Pancreas (tissue), 10 donors: ENCODE data around the gene SDC4. TPM values are rescaled to one million over a fixed set of nuclear protein-coding genes. Genes with fewer than 3 reads are reported as not detected.
A peak's percentile ranks its signal among the peaks of the same experiment; 100 is the strongest.

Experiments used
- ATAC-seq, 4 donors: fragments of 200-7000 bp; cut with Tn5 transposase; one replicate each; pipeline versions ENCODE4 v1.8.0 to v1.9.1; 2020; ENCODE audit warnings: mild to moderate bottlenecking in 4 of 4, moderate library complexity in 4 of 4
- DNase-seq, 6 donors: peaks; one replicate each; pipeline ENCODE4 v3.0.0-alpha.2; 2020
- FAIRE-seq: peaks from 2 replicates; lab custom pipeline; 2012; peaks lifted over from hg19 to GRCh38; lab: Jason Lieb, UNC
- H3K27ac ChIP-seq, 4 donors: fragments of 200-600 bp; sonication (generic); 1 replicate in 3 of 4; 2 replicates in 1 of 4; pipeline versions ENCODE4 v1.5.0 to v1.8.0; 2020
- H3K27me3 ChIP-seq, 4 donors: fragments of 200-600 bp; one replicate each; pipeline ENCODE4 v1.8.0; 2021
- H3K36me3 ChIP-seq, 3 donors: fragments of 200-600 bp; sonication (generic) in 1 of 3; one replicate each; pipeline versions ENCODE4 v1.5.0 to v1.8.0; 2020 to 2021
- H3K4me1 ChIP-seq, 3 donors: fragments of 200-600 bp; one replicate each; pipeline ENCODE4 v1.8.0; 2021
- H3K4me3 ChIP-seq, 4 donors: fragments of 200-600 bp; sonication (generic) in 2 of 4; one replicate each; pipeline versions ENCODE4 v1.5.0 to v1.8.0; 2020 to 2021
- H3K9me3 ChIP-seq, 4 donors: fragments of 200-600 bp; one replicate each; pipeline ENCODE4 v1.8.0; 2021
- WGBS, 2 donors: extraction: QIAGEN DNeasy Blood & Tissue Kit; methylation state at CpG; one replicate each; pipeline ENCODE4 v1.1.7; 2013; 5-methylcytosine and 5-hydroxymethylcytosine counted together
- intact Hi-C, 3 donors: fragments of 100-400 bp; cut with DNase I; formaldehyde crosslinking; loops; one replicate each; pipeline versions ENCODE4 v1.11.1 to v1.14.2; 2022
- polyA plus RNA-seq, 2 donors: library from polyadenylated mRNA; stranded (reverse); fragments of 200-250 nt; gene quantifications; one replicate each; pipeline ENCODE4 v1.2.3, GENCODE V29; 2013
- total RNA-seq, 6 donors: library from RNA; stranded (reverse); fragmentation: NEBNext Ultra II Directional in 4 of 6; extraction: Animal tissue kit (Norgen Biotek cat#: 25700) in 4 of 6; gene quantifications; one replicate each; pipeline versions ENCODE4 v1.2.1 to v1.2.4, GENCODE V29; 2021 to 2023
- TF ChIP-seq, protein P1 (sequence below), 4 donors: fragments of 200-600 bp; sonication (generic) in 3 of 4; IDR thresholded peaks; one replicate each; pipeline versions ENCODE4 v1.5.0 to v1.8.0; 2021; ENCODE audit warnings: antibody characterized with exemption in 4 of 4
- donor health status: healthy with polysubstance abuse.
- donor health status: DM: no; HTN: no; CAD: no; lungs with moderate emphysema.
- donor health status: DM: no; HTN: no; CAD: no.
- donor health status: control.
- donor health status: control.
- donor health status: Bipolar disorder and iron deficiency.
- donor health status: DM: yes; HTN: yes; CAD: no.
- donor health status: DM: no; HTN: no; CAD: no.
- donor health status: DM: no; HTN: no; CAD: no.
- donor health status: DM: yes; HTN: yes; CAD: no.

SDC4 gene
- total and polyA plus RNA-seq, 8 donors, result 48.2 to 208 (median 55.0) TPM

GRCh38 chr20:45283551-45284057 lies 64.6 kb downstream of the SDC4 start:
- Histone ChIP-seq H3K9me3 (no peaks in the 10 kb centered on the region), H3K36me3 (no peaks in the 10 kb centered on the region), H3K4me3 (no peak overlapping the region), H3K27me3 (no peaks in the 10 kb centered on the region), H3K4me1 (no peaks in the 10 kb centered on the region), H3K27ac (no peak overlapping the region)
- 32 to 55% methylated on average over 4 of the region's 4 CpGs for WGBS, 2 donors
- DNase-seq (no peak), ATAC-seq (no peak), FAIRE-seq (no peak)
- TF ChIP-seq, protein P1, sequence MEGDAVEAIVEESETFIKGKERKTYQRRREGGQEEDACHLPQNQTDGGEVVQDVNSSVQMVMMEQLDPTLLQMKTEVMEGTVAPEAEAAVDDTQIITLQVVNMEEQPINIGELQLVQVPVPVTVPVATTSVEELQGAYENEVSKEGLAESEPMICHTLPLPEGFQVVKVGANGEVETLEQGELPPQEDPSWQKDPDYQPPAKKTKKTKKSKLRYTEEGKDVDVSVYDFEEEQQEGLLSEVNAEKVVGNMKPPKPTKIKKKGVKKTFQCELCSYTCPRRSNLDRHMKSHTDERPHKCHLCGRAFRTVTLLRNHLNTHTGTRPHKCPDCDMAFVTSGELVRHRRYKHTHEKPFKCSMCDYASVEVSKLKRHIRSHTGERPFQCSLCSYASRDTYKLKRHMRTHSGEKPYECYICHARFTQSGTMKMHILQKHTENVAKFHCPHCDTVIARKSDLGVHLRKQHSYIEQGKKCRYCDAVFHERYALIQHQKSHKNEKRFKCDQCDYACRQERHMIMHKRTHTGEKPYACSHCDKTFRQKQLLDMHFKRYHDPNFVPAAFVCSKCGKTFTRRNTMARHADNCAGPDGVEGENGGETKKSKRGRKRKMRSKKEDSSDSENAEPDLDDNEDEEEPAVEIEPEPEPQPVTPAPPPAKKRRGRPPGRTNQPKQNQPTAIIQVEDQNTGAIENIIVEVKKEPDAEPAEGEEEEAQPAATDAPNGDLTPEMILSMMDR (IDR thresholded peaks at IDR 0.05), result no peak
- intact Hi-C loops, result loop anchor here in 1 of 3 donors (10.0 kb wide), 1 partner anchor 159 kb away; the partner anchor contains the start of gene WFDC12

GRCh38 chr20:45282700-45283550 lies 65.3 kb downstream of the SDC4 start:
- DNase-seq (no peak), ATAC-seq (no peak), FAIRE-seq (no peak)
- H3K4me1 ChIP-seq, result no peaks in the 10 kb centered on the region
- H3K36me3 ChIP-seq, result no peaks in the 10 kb centered on the region
- H3K9me3 ChIP-seq, result no peaks in the 10 kb centered on the region
- no peak overlapping the region for H3K27ac ChIP-seq
- intact Hi-C loops, result loop anchor here in 1 of 3 donors (10.0 kb wide), 1 partner anchor 158 kb away; the partner anchor contains the start of gene WFDC12
- H3K27me3 ChIP-seq, result no peaks in the 10 kb centered on the region
- H3K4me3 ChIP-seq, result no peak overlapping the region
- 60 to 75% methylated on average over 7 of the region's 7 CpGs for WGBS, 2 donors
- TF ChIP-seq, protein P1 (IDR thresholded peaks at IDR 0.05), result no peak

GRCh38 chr20:45279992-45280391 lies 68.2 kb downstream of the SDC4 start:
- intact Hi-C loops, result loop anchor here in 1 of 3 donors (10.0 kb wide), 1 partner anchor 155 kb away; the partner anchor contains the start of gene WFDC12
- Histone ChIP-seq H3K9me3 (no peaks in the 10 kb centered on the region), H3K36me3 (no peaks in the 10 kb centered on the region), H3K4me3 (no peak overlapping the region), H3K27me3 (no peaks in the 10 kb centered on the region), H3K27ac (no peak overlapping the region), H3K4me1 (peaks cover 0 to 11% (median 5%) of the 10 kb centered on the region in 3 donors)
- TF ChIP-seq, protein P1 (IDR thresholded peaks at IDR 0.05), result no peak
- DNase-seq, result no peak
- FAIRE-seq, result no peak
- 45 to 68% methylated on average over 1 of the region's 1 CpG for WGBS, 2 donors
- no peak for ATAC-seq

DNA sequence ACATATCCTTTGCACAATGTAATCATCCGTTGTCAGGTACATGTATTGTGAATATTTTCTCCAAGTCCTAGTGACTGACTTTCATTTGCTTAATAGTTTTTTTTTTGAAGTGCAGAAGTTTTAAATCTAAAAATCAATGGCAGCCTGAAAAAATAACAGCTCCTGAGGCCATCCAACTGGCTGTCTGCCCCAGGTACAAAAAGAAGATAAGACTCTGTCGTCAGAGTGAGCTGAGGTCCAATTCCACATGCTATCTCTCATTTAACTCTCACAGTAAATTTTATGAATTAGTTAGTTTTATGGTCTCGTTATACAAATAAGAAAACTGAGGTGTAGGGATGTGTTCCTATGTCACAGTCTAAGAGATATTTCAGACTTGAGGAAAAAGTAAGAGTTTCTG lies 72.9 kb downstream of the SDC4 start:
- Histone ChIP-seq H3K27ac (no peak overlapping the region), H3K27me3 (no peaks in the 10 kb centered on the region), H3K9me3 (no peaks in the 10 kb centered on the region), H3K36me3 (no peaks in the 10 kb centered on the region), H3K4me3 (no peak overlapping the region), H3K4me1 (peaks cover 0 to 12% (median 10%) of the 10 kb centered on the region in 3 donors)
- peak in 3 of 4 donors; percentile 66 to 85 (median 69) for ATAC-seq
- intact Hi-C loops, result no loop called here
- TF ChIP-seq, protein P1 (IDR thresholded peaks at IDR 0.05), result no peak
- FAIRE-seq, result no peak
- peak in 1 of 6 donors; percentile 15 for DNase-seq
- 14 to 20% methylated on average over 3 of the region's 3 CpGs for WGBS, 2 donors

Other genes starting within 250 kb of the SDC4 start
- 1 to 10 TPM in 1 of 6 donors, under 1 TPM in 4, not detected in 1; 0.04 to 1.3 (median 0.16) TPM for gene KCNS1, start 247.3 kb downstream of the SDC4 start, total RNA-seq
- under 1 TPM; 0.04 to 0.05 TPM for gene KCNS1, start 247.3 kb downstream of the SDC4 start, polyA plus RNA-seq
- gene WFDC5, start 233.2 kb downstream of the SDC4 start, total RNA-seq, result not detected
- gene WFDC5, start 233.2 kb downstream of the SDC4 start, polyA plus RNA-seq, result not detected
- not detected for gene WFDC12, start 224.0 kb downstream of the SDC4 start, total RNA-seq
- not detected for gene WFDC12, start 224.0 kb downstream of the SDC4 start, polyA plus RNA-seq
- gene PI3, start 173.5 kb downstream of the SDC4 start, total RNA-seq, result 1 to 10 TPM in 2 of 6 donors, under 1 TPM in 1, not detected in 3; 0.67 to 1.9 (median 1.4) TPM
- under 1 TPM; 0.40 to 0.72 TPM for gene PI3, start 173.5 kb downstream of the SDC4 start, polyA plus RNA-seq
- gene SEMG1, start 141.4 kb downstream of the SDC4 start, total RNA-seq, result not detected
- not detected for gene SEMG1, start 141.4 kb downstream of the SDC4 start, polyA plus RNA-seq
- gene SEMG2, start 127.1 kb downstream of the SDC4 start, total RNA-seq, result not detected
- not detected for gene SEMG2, start 127.1 kb downstream of the SDC4 start, polyA plus RNA-seq
- 10 to 100 TPM in 4 of 6 donors, 1 to 10 TPM in 2; 4.4 to 51.1 (median 24.1) TPM for gene SLPI, start 93.9 kb downstream of the SDC4 start, total RNA-seq
- 10 to 100 TPM; 27.3 to 49.4 TPM for gene SLPI, start 93.9 kb downstream of the SDC4 start, polyA plus RNA-seq
- 100 to 1,000 TPM; 169 to 591 (median 427) TPM for gene RBPJL, start 41.6 kb downstream of the SDC4 start, total RNA-seq
- 1,000 to 10,000 TPM; 1,163 to 1,575 TPM for gene RBPJL, start 41.6 kb downstream of the SDC4 start, polyA plus RNA-seq
- 1 to 10 TPM in 5 of 6 donors, under 1 TPM in 1; 0.89 to 6.4 (median 2.3) TPM for gene MATN4, start 40.1 kb downstream of the SDC4 start, total RNA-seq
- gene MATN4, start 40.1 kb downstream of the SDC4 start, polyA plus RNA-seq, result 1 to 10 TPM; 1.5 to 3.1 TPM
- 10 to 100 TPM; 11.1 to 19.0 (median 16.5) TPM for gene SYS1, start 14.7 kb upstream of the SDC4 start, total RNA-seq
- 10 to 100 TPM in 1 of 2 donors, 1 to 10 TPM in 1; 9.6 to 13.7 TPM for gene SYS1, start 14.7 kb upstream of the SDC4 start, polyA plus RNA-seq
- gene TP53TG5, start 29.9 kb upstream of the SDC4 start, total RNA-seq, result under 1 TPM in 1 of 6 donors, not detected in 5; 0.44 TPM
- not detected for gene TP53TG5, start 29.9 kb upstream of the SDC4 start, polyA plus RNA-seq
- gene DBNDD2, start 59.9 kb upstream of the SDC4 start, total RNA-seq, result 10 to 100 TPM; 11.6 to 25.7 (median 17.9) TPM
- 10 to 100 TPM; 21.2 to 31.0 TPM for gene DBNDD2, start 59.9 kb upstream of the SDC4 start, polyA plus RNA-seq
- 10 to 100 TPM; 35.3 to 59.1 (median 46.2) TPM for gene PIGT, start 67.7 kb upstream of the SDC4 start, total RNA-seq
- 10 to 100 TPM; 60.7 to 69.1 TPM for gene PIGT, start 67.7 kb upstream of the SDC4 start, polyA plus RNA-seq
- gene WFDC2, start 121.3 kb upstream of the SDC4 start, total RNA-seq, result 10 to 100 TPM in 3 of 6 donors, 1 to 10 TPM in 3; 5.0 to 49.5 (median 11.0) TPM
- 10 to 100 TPM; 16.7 to 21.4 TPM for gene WFDC2, start 121.3 kb upstream of the SDC4 start, polyA plus RNA-seq
- gene SPINT3, start 167.2 kb upstream of the SDC4 start, total RNA-seq, result not detected
- not detected for gene SPINT3, start 167.2 kb upstream of the SDC4 start, polyA plus RNA-seq
- not detected for gene WFDC6, start 191.1 kb upstream of the SDC4 start, total RNA-seq
- gene WFDC6, start 191.1 kb upstream of the SDC4 start, polyA plus RNA-seq, result not detected
- not detected for gene EPPIN, start 199.0 kb upstream of the SDC4 start, total RNA-seq
- gene EPPIN, start 199.0 kb upstream of the SDC4 start, polyA plus RNA-seq, result not detected
- not detected for gene WFDC8, start 230.9 kb upstream of the SDC4 start, total RNA-seq
- gene WFDC8, start 230.9 kb upstream of the SDC4 start, polyA plus RNA-seq, result not detected